COLO668 (cell line): Measurements from ENCODE around the gene OTX1.
"Not testable (repeated sequence)": the region's sequence is repeated elsewhere in the genome, so short reads cannot be mapped to it uniquely, and the experiment has no call there.

Experiments
- DNase-seq: peaks from one replicate; lab custom pipeline; 2025; ENCODE audit not compliant: unreplicated experiment; lab: John Stamatoyannopoulos, UW

The OTX1 gene

DNA sequence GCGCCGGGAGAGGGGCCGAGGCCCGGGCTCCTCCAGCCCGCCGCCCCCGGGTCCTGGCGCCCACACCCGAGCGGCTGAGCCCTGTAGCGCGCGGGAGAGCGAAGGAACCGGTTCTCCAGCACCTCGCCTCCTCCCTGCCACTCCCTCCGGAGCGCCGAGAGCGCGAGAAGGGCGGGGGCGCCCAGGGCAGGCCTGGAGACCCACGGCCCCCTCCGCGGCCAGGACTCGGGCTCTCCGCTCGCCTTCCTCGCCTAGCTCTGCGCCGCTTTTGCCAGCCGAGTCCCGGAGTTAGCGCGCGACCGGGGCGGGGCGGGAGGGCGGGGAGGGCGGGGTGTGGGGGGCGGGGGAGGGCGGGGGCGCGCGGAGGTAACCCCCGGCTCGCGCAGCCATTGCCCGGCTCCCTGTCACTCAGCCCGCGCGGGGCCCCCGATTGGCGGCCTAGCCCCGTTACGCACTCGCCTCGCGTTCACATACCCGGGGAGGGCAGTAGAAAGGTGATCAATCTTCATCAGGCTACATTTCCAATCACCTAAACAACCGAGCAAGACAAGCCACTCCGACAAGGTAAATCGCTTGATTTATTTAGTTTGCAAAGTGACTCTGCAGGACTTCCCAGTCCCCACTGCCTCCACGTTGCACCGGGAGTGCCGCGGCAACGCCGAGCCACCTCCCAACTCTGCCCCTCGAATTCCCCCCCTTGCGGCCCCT lies at the start of gene OTX1:
Gene OTX1 (plus strand): TSS at position 497 of the 708 bp plus-strand sequence. CDS start 2,161 bp downstream, outside the sequence.
- DNase-seq, result peak; percentile 91

DNA sequence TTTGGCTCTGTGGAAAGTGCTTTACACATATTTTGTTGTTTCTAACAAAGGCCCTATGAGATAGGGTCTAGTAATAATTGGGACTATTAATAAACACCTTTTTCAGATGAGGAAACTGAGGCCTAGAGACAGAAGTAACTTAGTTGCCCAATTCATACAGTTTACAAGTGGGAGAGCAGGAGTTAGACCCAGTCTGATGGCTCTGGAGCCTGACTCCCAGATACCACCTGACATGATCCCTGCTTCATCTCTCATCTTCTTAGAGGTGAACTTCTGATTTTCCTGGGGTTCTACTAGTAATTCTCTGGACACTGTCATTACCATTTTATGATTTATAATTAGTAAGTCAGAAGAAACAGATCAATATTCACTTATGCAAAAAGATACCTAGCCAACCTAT lies 49.1 kb upstream of the OTX1 start:
- DNase-seq, result no peak

DNA sequence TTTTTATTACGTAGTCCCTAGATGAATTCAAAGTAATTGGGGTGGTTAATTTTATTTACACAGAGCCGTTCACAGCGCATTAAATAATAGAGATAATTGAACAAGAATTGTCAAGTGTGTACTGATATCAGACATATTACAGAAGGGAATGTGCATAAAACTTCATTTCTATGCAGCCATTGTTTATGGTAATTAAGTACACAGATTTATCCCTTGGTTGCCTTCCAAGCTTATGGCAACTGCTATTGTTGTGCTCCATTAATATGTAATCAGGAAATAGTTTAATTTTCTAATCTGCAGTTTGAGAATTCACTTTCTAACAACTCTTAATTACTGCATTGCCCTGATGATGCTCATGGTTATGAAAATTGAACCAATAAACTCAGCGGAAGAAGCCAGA lies 47.3 kb upstream of the OTX1 start:
- no peak for DNase-seq

DNA sequence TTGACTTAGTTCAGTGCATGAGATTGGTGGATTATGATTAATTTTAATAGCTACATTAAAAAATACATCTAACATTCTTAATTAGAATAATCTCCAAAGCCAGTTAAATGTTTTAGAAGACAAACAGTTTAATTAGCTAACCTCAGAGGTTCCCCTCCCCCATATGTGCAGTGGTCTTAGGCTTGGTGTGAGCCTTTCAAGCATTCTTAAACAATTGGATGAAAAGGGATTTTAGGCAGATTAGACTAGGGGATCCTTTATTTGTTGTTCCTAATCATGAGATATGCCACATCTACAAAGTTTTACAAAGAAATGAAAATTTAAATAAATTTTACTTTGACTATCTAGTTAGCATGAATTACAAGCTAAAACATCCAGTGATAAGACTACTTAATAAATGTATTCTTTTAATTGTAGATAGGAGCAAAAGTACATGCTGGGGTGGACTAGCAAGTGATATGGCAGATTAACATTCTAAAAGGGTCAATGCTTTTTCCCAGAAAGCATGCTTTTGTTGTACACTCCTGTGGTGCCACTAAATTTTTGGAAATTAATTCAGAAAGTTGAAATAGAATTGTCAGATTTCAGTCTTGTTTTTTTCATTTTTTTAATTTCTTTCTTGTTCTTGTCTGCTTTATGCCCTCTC lies 42.7 kb upstream of the OTX1 start:
- DNase-seq, result no peak

DNA sequence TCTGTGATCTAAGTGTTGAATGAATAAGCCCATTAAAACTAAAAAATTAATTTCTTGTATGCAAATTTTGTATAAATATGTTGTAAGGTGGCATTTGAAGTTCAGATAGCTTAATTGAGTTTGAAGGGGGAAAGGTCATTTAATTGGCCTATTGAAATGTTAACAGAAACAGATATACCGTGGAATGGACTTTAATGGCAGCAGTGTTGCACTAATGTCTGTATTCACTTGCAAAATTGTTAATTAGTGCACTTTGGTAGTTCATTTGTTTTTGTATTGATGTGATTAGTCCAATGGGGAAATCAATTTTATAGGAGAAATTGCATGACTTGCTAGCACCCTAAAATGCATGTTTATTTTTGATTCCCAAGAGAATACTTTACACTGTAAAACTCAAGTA lies 41.8 kb upstream of the OTX1 start:
- DNase-seq, result no peak

DNA sequence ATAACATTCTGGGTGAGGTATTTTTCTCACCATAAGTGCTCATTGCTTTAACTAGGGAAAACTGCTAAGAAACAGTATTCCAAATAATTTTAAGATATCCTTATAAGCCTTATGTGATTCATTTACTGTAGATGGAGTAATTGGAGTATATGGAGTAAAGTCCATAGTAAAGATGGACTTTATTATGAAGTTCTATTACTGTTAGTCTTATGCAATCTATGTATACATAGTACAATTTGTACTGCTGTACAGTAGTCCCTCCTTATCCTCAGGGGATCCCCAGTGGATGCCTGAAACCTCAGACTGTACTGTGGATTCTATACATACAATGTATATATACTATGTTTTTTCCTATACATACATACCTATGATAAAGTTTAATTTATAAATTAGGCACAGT lies 41.1 kb upstream of the OTX1 start:
- no peak for DNase-seq

DNA sequence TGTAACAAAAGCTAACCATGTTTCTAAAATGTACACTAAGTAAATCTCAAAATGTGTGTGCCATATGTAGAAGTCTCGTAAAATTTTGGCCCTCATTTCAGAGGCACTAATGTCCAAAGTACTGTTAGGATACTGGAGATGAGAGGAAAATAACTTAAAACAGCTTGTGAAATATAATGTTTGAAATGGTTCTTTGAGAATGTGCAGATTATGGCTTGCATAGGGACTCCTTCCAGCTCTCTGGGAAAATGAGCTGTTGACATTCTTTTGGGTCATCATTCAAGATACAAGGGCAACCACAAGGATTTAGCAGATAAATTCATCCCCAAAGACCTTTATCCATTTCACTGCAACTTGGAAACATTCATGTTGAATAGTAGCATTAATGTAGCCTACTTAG lies 38.1 kb upstream of the OTX1 start:
- DNase-seq, result no peak

DNA sequence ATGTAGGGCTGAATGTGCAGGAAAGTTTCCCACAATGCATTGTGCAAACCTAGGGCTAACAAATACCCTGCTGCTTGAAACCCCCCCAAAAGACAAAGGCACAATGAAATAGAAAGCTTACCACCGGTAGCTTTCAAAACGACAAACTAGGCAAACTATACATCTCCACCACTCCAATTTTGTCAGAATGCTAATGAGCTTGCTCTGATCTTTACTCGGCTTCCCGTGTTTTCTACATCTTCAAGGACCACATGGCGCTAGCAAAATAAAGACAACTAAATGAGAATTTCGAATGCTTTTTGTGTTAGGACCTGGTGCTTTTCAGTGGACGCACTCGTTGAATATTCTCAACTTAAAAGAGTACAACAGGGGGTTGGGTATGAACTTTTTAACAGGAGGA lies 37.2 kb upstream of the OTX1 start:
- DNase-seq, result no peak

DNA sequence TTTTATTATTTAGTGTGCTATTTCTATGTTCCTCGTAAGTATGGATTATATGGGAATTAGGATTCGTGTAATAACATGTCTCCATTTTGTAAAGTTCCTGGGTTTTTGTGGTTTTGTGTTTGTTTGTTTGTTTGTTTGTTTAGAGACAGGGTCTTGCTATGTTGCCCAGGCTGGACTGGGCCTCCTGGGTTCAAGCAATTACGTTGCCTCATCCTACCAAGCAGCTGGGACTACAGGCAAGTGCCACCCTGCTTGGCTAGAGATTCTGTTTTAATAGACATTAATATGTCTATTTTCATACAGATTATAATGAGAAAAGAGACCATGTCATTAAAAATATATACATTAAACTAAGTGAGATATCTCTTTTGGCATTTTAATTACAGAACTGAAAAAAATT lies 35.2 kb upstream of the OTX1 start:
- DNase-seq, result no peak

DNA sequence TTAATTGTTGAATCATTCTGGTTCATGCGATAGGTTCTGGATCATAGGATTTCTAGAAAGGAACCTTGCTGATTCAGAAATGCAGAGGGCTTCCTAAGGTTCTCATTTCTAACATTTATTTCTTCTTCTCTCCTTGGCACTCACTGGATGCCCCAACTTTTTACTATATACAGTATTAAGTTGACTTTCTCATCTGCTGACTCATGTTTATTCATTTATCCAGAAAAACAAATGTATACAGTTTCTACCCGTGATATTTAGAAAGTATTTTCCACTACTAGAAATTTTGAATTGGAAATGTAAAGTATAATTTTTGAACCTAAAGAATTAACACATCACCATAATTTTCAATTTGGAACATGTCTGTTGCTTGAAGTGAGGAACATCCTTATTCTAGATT lies 32.2 kb upstream of the OTX1 start:
- DNase-seq, result no peak

DNA sequence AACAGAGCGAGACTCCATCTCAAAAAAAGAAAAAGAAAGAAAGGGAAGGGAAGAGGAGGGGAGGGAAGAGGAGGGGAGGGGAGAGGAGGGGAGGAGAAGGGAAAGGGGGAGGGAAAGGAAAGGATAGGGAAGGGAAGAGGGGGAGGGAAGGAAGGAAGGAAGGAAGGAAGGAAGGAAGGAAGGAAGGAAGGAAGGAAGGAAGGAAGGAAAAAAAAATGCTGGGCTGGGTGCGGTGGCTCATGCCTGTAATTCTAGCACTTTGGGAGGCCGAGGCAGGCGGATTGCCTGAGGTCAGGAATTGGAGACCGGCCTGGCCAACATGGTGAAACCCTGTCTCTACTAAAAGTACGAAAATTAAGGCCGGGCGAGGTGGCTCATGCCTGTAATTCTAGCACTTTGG lies 30.9 kb upstream of the OTX1 start:
- DNase-seq, result not testable (repeated sequence)

DNA sequence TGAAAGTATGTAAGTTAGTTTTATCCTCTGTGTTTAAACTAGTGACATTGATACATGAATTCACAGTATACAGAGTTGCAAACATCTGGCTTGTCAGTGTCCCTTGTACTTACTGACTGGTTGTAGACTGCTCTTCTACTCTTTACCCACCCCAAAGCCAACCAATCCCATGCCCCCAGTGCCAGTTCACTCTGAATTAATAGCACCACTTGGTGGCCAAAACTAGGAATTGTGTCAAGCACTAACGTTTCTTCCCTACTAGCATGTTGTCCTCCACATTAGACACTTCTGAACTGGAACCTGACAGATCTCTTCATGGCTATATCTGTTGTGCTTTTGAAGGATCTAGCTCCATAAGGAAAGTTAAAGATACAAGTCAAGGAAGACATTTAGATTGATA lies 27.2 kb upstream of the OTX1 start:
- no peak for DNase-seq

DNA sequence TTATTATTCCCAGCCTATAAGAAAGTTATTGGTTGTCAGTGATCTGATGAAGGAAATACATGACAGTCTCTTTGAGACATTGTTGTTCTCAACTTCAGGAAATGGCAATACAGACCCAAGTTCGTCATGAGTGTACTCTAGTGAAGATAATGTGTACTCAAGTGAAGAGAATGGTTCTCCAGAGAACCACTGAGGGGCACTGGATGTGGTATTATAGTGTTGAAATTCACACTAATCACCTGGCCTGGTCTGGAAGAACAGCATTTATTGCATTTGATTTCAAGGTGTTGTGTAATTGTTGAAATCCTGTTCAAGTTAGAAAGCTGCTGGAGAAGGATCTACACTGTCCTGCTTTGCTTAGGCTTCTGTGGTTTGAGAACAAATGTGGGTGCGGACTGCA lies 23.4 kb upstream of the OTX1 start:
- no peak for DNase-seq

DNA sequence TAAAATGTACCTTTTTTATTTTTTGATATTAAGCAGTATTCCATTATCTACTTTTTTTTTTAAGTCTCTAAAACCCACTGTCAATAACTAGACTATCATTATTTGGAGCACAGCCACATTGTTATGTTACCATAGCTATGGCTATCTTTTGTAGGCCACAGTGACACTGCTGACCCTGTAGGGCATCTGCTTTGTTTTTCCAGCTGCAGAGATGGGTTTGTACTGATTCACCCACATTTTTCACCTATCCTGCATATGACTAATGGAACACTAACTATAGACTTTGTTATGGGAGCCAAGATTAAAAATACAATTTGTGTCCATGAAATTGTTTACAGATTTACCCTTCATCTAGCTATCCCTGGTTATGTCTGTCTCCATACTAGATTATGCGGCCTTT lies 21.6 kb upstream of the OTX1 start:
- no peak for DNase-seq

DNA sequence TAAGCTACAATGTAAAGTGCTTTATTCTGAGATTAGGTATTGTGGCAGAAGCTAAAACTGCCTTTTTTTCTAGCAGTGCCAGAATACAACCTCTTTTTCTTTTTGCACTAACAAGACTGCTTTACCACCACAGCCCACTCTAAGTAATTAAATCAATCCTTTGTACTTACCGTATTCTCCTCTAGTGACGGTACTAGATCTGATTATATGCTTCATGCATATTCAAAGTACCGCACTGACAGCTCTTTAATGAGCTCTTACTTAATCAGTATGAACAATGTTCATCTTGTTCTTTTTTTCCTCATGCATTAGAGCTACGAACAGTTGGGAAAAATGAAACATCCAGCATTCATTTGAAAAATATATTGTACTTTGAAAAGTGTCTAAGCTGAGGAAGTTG lies 16.1 kb upstream of the OTX1 start:
- DNase-seq, result no peak

DNA sequence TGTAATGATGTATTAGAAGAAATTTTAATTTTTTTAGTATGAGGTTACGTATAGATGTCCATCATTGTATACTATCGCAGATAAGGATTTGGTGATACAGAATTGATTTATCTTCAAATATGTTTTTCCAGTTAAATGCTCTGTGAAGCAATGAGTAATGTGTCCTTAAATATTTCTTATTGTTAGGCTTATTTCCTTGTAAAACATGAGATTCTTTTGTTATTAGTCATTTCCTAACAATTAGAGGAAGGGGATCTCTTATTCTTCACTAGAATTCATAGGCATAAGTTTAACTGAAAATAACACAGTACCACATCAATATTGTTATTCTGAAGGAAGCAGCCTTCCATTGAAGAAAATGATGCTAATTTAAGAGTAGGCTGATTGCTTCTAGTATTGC lies 15.5 kb upstream of the OTX1 start:
- DNase-seq, result no peak

DNA sequence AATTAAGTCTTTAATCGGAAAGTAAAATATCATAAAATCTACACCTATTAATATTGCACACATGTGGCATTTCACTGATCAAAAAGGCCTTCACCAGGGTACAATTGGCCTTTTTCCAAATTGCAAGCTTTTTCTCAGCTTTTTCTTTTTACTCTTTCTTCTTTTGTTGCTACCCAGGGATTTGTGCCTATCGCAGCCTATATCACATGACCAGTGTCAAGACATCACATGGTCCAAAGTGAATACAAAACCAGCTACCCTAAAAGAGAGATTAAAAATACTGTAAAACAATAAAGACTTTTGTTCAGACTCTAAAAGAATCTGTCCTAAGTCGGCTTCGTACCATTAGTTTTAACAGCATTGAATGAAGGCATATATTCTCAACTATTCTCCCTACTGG lies 15.0 kb upstream of the OTX1 start:
- DNase-seq, result no peak

DNA sequence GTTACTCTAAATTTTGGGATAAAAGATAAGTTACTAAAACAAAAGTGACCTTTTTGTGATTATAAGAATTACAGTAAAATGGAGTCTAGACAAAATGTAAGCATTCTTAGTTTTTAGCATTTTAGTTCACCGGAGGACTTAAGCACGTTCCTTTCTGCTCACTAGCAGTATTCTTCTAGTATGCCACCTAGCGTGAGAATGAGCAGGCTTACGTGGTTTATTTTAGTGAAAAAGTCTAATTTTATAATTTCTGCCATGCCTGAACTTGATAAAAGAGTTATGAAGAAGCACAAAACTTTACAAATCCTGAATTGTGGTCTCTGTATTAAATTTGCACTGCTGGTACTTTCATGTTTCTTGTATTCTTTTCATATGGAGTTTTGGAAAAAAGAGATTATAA lies 12.6 kb upstream of the OTX1 start:
- DNase-seq, result no peak

DNA sequence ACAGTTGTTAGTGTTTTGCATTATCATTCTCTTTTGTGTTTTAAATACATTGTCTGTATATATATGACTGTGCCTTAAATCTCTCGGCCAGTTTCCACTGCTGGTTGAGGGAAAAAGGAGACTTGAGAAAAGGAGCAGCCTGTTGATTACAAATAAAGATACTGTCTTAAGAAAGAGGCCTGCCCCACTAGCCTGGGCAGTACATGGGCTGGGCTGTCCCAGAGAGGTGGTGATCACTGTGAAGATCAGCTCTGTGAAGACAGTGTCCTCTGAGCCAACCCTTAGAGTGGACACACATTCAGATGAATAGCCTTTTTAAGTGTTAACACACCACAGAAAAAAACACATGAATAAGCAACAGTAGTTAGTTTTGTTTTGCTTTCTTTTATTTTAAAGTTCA lies 10.0 kb upstream of the OTX1 start:
- no peak for DNase-seq

DNA sequence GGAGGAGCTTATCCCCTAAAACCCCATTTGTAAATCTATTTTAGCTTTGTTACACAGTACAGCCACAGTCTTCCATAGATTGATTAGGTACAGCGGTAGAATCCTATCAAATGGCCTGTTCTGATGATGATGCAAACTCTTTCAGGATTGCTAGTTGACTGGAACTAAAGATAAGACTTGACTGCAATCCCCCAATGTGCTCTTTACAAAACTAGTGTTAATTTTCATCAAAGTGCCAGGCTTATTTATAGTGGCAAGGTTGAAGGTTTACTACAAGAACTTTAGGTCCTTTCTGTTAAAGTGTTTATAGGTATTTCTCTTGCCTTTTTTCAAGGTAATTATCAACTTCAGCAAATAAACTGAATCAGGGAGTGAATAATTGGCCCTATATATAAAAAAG lies 9.0 kb upstream of the OTX1 start:
- no peak for DNase-seq

DNA sequence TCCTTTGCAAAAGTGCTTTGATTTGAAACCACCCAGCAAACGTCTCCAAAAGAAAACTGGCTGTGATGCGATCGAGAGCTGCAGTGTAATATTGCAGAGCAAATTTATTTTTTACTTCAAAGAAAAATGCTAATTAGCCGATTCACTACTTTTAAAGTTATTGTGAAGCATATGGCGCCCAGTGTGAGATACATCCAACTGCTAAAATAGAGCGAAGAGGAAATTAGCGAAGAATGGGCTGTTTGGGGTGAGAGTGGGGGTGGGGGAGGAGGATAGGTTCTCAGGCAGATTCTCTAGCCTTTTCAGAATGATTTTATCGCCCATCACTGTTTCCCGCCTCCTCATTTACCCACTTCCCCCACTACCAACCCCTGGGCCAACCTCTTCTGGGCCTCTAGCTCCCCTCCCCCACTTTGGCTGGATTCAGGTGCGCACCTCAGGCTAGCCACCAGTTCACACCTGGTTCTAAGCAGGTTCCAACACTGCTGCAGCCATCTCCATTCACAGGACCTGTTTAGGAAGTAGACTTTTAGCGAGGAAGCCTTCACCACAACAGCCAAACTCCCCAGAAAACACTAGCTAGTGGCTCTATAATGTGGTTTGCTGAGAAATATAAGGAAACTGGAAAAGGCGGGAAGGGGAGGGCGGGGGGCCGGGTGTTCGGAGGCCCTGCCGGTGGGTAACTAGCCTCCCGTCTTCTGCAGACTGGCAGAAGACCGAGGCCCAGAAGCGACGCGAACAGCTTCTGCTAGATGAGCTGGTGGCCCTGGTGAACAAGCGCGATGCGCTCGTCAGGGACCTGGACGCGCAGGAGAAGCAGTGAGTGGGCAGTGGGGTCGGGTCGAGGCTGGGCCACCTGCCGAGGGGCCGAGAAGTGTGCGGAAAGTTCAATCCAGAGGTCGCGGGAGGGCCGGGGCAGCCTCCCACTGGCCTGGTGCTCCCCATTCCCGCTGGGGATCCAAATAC lies 6.0 kb upstream of the OTX1 start:
- no peak for DNase-seq

DNA sequence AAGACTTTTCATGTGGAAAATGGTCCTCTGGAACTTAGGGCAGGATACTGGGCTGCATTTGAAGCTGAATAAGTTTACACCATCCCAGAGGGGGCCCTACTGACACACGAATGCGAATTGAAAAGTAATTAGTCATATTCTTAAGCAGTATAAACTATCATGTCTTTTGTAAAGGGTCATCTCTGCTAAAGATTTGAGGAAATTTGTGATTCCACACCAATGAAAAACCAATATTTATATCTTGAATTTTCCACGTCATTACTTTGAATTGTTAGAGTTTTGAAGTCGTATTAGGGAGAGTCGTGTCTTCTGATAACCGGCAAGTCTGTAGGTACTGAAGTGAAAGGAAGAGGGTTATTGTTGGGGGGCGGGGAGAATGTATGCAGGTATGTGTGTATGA lies 4.1 kb upstream of the OTX1 start:
- DNase-seq, result no peak
